Erythroblast (primary cell): Measurements from ENCODE around the gene ATP6V0A4.
"Not testable (repeated sequence)": the region's sequence is repeated elsewhere in the genome, so short reads cannot be mapped to it uniquely, and the experiment has no call there.

ENCODE experiments used
- DNase-seq, 2 experiments: peaks; one replicate each; lab custom pipeline; 2025; lab: John Stamatoyannopoulos, UW
- GATA1 ChIP-seq: IDR thresholded peaks from 2 replicates; pipeline ENCODE4 v1.6.1; 2011; ENCODE audit warnings: low read depth, mild to moderate bottlenecking, control low read depth, low read length, moderate library complexity
- POLR2A ChIP-seq: IDR thresholded peaks from 2 replicates; pipeline ENCODE4 v1.6.1; 2011; ENCODE audit warnings: mild to moderate bottlenecking, low read length

Gene ATP6V0A4

GRCh38 chr7:138726288-138726687, 71.7 kb downstream of the ATP6V0A4 start:
- no peak for DNase-seq
- TF ChIP-seq POLR2A (no peak), GATA1 (no peak)

GRCh38 chr7:138720286-138720685, 77.7 kb downstream of the ATP6V0A4 start:
- no peak for DNase-seq
- no peak for TF ChIP-seq GATA1
- no peak for TF ChIP-seq POLR2A

GRCh38 chr7:138716889-138717288, 81.1 kb downstream of the ATP6V0A4 start:
- DNase-seq: no peak
- TF ChIP-seq GATA1 (no peak), POLR2A (no peak)

GRCh38 chr7:138713191-138713590, 84.8 kb downstream of the ATP6V0A4 start:
- no peak for DNase-seq
- TF ChIP-seq GATA1 (no peak), POLR2A (no peak)

- DNase-seq: no peak
- no peak for TF ChIP-seq POLR2A
- TF ChIP-seq GATA1: no peak
Measured at GRCh38 chr7:138712652-138713051, 85.3 kb downstream of the ATP6V0A4 start.

- DNase-seq: no peak
- TF ChIP-seq POLR2A (no peak), GATA1 (no peak)
Measured at GRCh38 chr7:138710536-138711385, 87.2 kb downstream of the ATP6V0A4 start.

GRCh38 chr7:138705167-138705566, 92.8 kb downstream of the ATP6V0A4 start:
- no peak for DNase-seq
- TF ChIP-seq POLR2A (no peak), GATA1 (no peak)

GRCh38 chr7:138701537-138701923, 96.5 kb downstream of the ATP6V0A4 start:
- TF ChIP-seq POLR2A (no peak), GATA1 (no peak)
- DNase-seq: no peak

- no peak for DNase-seq
Measured at GRCh38 chr7:138700857-138701536, 97.0 kb downstream of the ATP6V0A4 start, which contains the start of gene SVOPL. SVOPL (minus strand) TSS chr7:138701362; CDS start chr7:138679045, 22,317 bp downstream.

GRCh38 chr7:138699661-138700060, 98.3 kb downstream of the ATP6V0A4 start:
- DNase-seq: no peak
- TF ChIP-seq POLR2A: no peak
- TF ChIP-seq GATA1: no peak

More at GRCh38 chr7:138700857-138701536, 97.0 kb downstream of the ATP6V0A4 start, which contains the start of gene SVOPL:
- TF ChIP-seq POLR2A: no peak
- no peak for TF ChIP-seq GATA1

GRCh38 chr7:138698281-138698680, 99.7 kb downstream of the ATP6V0A4 start:
- TF ChIP-seq POLR2A: no peak
- TF ChIP-seq GATA1: no peak
- no peak for DNase-seq

GRCh38 chr7:138697535-138698182, 100.3 kb downstream of the ATP6V0A4 start:
- TF ChIP-seq POLR2A (no peak), GATA1 (no peak)
- no peak for DNase-seq

- not testable (repeated sequence) for DNase-seq
Measured at GRCh38 chr7:138695776-138696175, 102.2 kb downstream of the ATP6V0A4 start.

- TF ChIP-seq GATA1: no peak
- no peak for TF ChIP-seq POLR2A
- DNase-seq: no peak
Measured at GRCh38 chr7:138695106-138695505, 102.9 kb downstream of the ATP6V0A4 start.
